Spleen (tissue), 11 donors: ENCODE measurements around the gene DYSF. TPM values are rescaled to one million over a fixed set of nuclear protein-coding genes. Genes with fewer than 3 reads are reported as not detected.

ENCODE experiments used
- DNase-seq: peaks from one replicate; pipeline ENCODE4 v3.0.0-alpha.2; 2020
- H3K27ac ChIP-seq, 8 donors: fragments of 200-600 bp; sonication (generic) in 7 of 8; 1 replicate in 4 of 8; 2 replicates in 4 of 8; pipeline versions ENCODE4 v1.5.0 to v1.8.0; 2016 to 2021; ENCODE audit warnings: inconsistent platforms in 4 of 8, mild to moderate bottlenecking in 4 of 8, moderate library complexity in 1 of 8
- H3K27me3 ChIP-seq, 7 donors: fragments of 200-600 bp; sonication (generic) in 6 of 7; replicated peaks in 1 of 7; 1 replicate in 4 of 7; 2 replicates in 3 of 7; pipeline versions ENCODE4 v1.5.0 to v1.8.0; 2016 to 2021; ENCODE audit warnings: inconsistent platforms in 3 of 7, mild to moderate bottlenecking in 1 of 7
- H3K36me3 ChIP-seq, 6 donors: fragments of 200-600 bp; sonication (generic) in 5 of 6; 1 replicate in 4 of 6; 2 replicates in 2 of 6; pipeline versions ENCODE4 v1.5.0 to v1.8.0; 2016 to 2021; ENCODE audit warnings: inconsistent platforms in 2 of 6
- H3K4me1 ChIP-seq, 6 donors: fragments of 200-600 bp; sonication (generic) in 5 of 6; 1 replicate in 3 of 6; 2 replicates in 3 of 6; pipeline versions ENCODE4 v1.5.0 to v1.8.0; 2016 to 2021; ENCODE audit warnings: inconsistent platforms in 3 of 6
- H3K4me3 ChIP-seq, 8 donors: fragments of 200-600 bp; sonication (generic) in 7 of 8; 1 replicate in 4 of 8; 2 replicates in 4 of 8; pipeline versions ENCODE4 v1.5.0 to v1.8.0; 2016 to 2021; ENCODE audit warnings: inconsistent platforms in 4 of 8, mild to moderate bottlenecking in 4 of 8, moderate library complexity in 2 of 8
- H3K9me3 ChIP-seq, 8 donors: fragments of 200-600 bp; sonication (generic) in 7 of 8; 1 replicate in 4 of 8; 2 replicates in 4 of 8; pipeline versions ENCODE4 v1.5.0 to v1.8.0; 2016 to 2021; ENCODE audit warnings: inconsistent platforms in 4 of 8
- CTCF ChIP-seq, 11 experiments: fragments of 200-600 bp in 7 of 11; fragments of 450-650 bp in 4 of 11; sonication (generic) in 4 of 11; IDR thresholded peaks in 8 of 11; conservative IDR thresholded peaks in 3 of 11; 1 replicate in 7 of 11; 2 replicates in 4 of 11; pipeline versions ENCODE4 v1.4.0 to v1.8.0; 2016 to 2021; ENCODE audit warnings: antibody characterized with exemption in 11 of 11, inconsistent platforms in 4 of 11, mild to moderate bottlenecking in 1 of 11
- POLR2A ChIP-seq, 3 donors: fragments of 450-650 bp; IDR thresholded peaks; one replicate each; pipeline ENCODE4 v1.5.1; 2017; ENCODE audit warnings: antibody characterized with exemption in 3 of 3, mild to moderate bottlenecking in 1 of 3
- POLR2AphosphoS5 ChIP-seq, 3 donors: sonication (generic); formaldehyde crosslinking; IDR thresholded peaks; one replicate each; pipeline ENCODE4 v1.5.1; 2017; ENCODE audit warnings: antibody characterized with exemption in 3 of 3
- WGBS, 5 donors: extraction: QIAGEN DNeasy Blood & Tissue Kit in 3 of 5; methylation state at CpG; one replicate each; pipeline versions ENCODE4 v1.1.5 to v1.1.7; 2013 to 2018; 5-methylcytosine and 5-hydroxymethylcytosine counted together
- intact Hi-C: fragments of 100-400 bp; cut with DNase I; formaldehyde crosslinking; loops from one replicate; pipeline ENCODE4 v1.15.0; 2023; ENCODE audit warnings: low total_unique reads
- polyA plus RNA-seq, 3 donors: library from polyadenylated mRNA; stranded (reverse); fragments of 200-250 nt; gene quantifications; one replicate each; pipeline ENCODE4 v1.2.1, GENCODE V29; 2013
- total RNA-seq, 7 donors: library from RNA; depleted of rRNA in 3 of 7; stranded (reverse); fragments of >200 nt in 3 of 7; fragmentation: NEBNext Ultra II Directional in 4 of 7; extraction: Animal tissue kit (Norgen Biotek cat#: 25700) in 4 of 7; gene quantifications; one replicate each; pipeline versions ENCODE4 v1.1.0 to v1.2.1, GENCODE V29; 2016 to 2021
- donor health status: healthy with polysubstance abuse.
- donor health status: DM: no; HTN: no; CAD: no; lungs with moderate emphysema.
- donor health status: DM: no; HTN: no; CAD: no.
- donor health status: Bipolar disorder and iron deficiency.
- donor health status: healthy.
- donor health status: DM: no; HTN: no; CAD: no.
- donor health status: DM: yes; HTN: yes; CAD: no.

Gene DYSF
- total and polyA plus RNA-seq, 10 donors: 4.0 to 287 (median 124) TPM

- 88 to 93% (median 90%) methylated on average over 10 of the region's 10 CpGs for WGBS, 5 donors
- intact Hi-C loops: no loop called here
These were observed 127.7 kb downstream of the DYSF start for GRCh38 chr2:71581026-71581425.

GRCh38 chr2:71583876-71584275 is 130.5 kb downstream of the DYSF start:
- no peak for DNase-seq
- peaks cover 0 to 5% (median 0%) of the 10 kb centered on the region in 6 donors for H3K4me1 ChIP-seq
- no peaks in the 10 kb centered on the region for H3K27me3 ChIP-seq
- H3K27ac ChIP-seq: no peak overlapping the region
- peaks cover 0 to 99% (median 2%) of the 10 kb centered on the region in 6 donors for H3K36me3 ChIP-seq
- 82 to 92% (median 87%) methylated on average over 2 to 7 of the region's 7 CpGs for WGBS, 5 donors
- TF ChIP-seq CTCF (IDR thresholded peaks at IDR 0.05 in 8 of 11, conservative IDR thresholded peaks at IDR 0.05 in 3 of 11): no peak
- TF ChIP-seq POLR2A (IDR thresholded peaks at IDR 0.05): no peak
- TF ChIP-seq POLR2AphosphoS5 (IDR thresholded peaks at IDR 0.05): peak in 1 of 3 donors; percentile 48
- intact Hi-C loops: no loop called here
- no peaks in the 10 kb centered on the region for H3K9me3 ChIP-seq
- H3K4me3 ChIP-seq: no peak overlapping the region

More at GRCh38 chr2:71581026-71581425, 127.7 kb downstream of the DYSF start:
- no peaks in the 10 kb centered on the region for H3K9me3 ChIP-seq
- DNase-seq: no peak
- no peak for TF ChIP-seq POLR2A (IDR thresholded peaks at IDR 0.05)
- TF ChIP-seq POLR2AphosphoS5 (IDR thresholded peaks at IDR 0.05): no peak
- no peak for TF ChIP-seq CTCF (IDR thresholded peaks at IDR 0.05 in 8 of 11, conservative IDR thresholded peaks at IDR 0.05 in 3 of 11)
- no peak overlapping the region for H3K27ac ChIP-seq
- peaks cover 0 to 13% (median 0%) of the 10 kb centered on the region in 6 donors for H3K4me1 ChIP-seq
- no peak overlapping the region for H3K4me3 ChIP-seq
- peaks cover 0 to 100% (median 2%) of the 10 kb centered on the region in 6 donors for H3K36me3 ChIP-seq
- no peaks in the 10 kb centered on the region for H3K27me3 ChIP-seq

- intact Hi-C loops: no loop called here
These were observed 133.1 kb downstream of the DYSF start for GRCh38 chr2:71586471-71586870.

GRCh38 chr2:71587509-71588073 is 134.2 kb downstream of the DYSF start:
- Histone ChIP-seq H3K27ac (no peak overlapping the region), H3K4me3 (no peak overlapping the region), H3K27me3 (no peaks in the 10 kb centered on the region), H3K36me3 (peaks cover 0 to 99% (median 8%) of the 10 kb centered on the region in 6 donors), H3K4me1 (peaks cover 0 to 3% (median 0%) of the 10 kb centered on the region in 6 donors), H3K9me3 (no peaks in the 10 kb centered on the region)
- 83 to 97% (median 94%) methylated on average over 4 of the region's 4 CpGs for WGBS, 5 donors
- intact Hi-C loops: no loop called here
- TF ChIP-seq CTCF (IDR thresholded peaks at IDR 0.05 in 8 of 11, conservative IDR thresholded peaks at IDR 0.05 in 3 of 11) (no peak), POLR2AphosphoS5 (IDR thresholded peaks at IDR 0.05) (no peak), POLR2A (IDR thresholded peaks at IDR 0.05) (no peak)
- no peak for DNase-seq

More at GRCh38 chr2:71586471-71586870, 133.1 kb downstream of the DYSF start:
- 82 to 91% (median 87%) methylated on average over 5 to 8 of the region's 8 CpGs for WGBS, 5 donors
- no peak for DNase-seq
- Histone ChIP-seq H3K27ac (no peak overlapping the region), H3K36me3 (peaks cover 0 to 99% (median 3%) of the 10 kb centered on the region in 6 donors), H3K9me3 (no peaks in the 10 kb centered on the region), H3K4me1 (peaks cover 0 to 3% (median 0%) of the 10 kb centered on the region in 6 donors), H3K27me3 (no peaks in the 10 kb centered on the region), H3K4me3 (no peak overlapping the region)
- TF ChIP-seq POLR2AphosphoS5 (IDR thresholded peaks at IDR 0.05): peak in 1 of 3 donors; percentile 50
- TF ChIP-seq POLR2A (IDR thresholded peaks at IDR 0.05): no peak
